Fibroblast of skin of right quadriceps (primary cell): ENCODE results near the gene RETN.

Experiments
- DNase-seq: peaks from one replicate; pipeline ENCODE4 v3.0.0-alpha.2; 2013

RETN gene

GRCh38 chr19:7685546-7686445 is 16.9 kb downstream of the RETN start:
- DNase-seq: no peak

- no peak for DNase-seq
These were observed 18.3 kb downstream of the RETN start for GRCh38 chr19:7687177-7687576.

- DNase-seq: no peak
These were observed 20.3 kb downstream of the RETN start for GRCh38 chr19:7689165-7689564.

- no peak for DNase-seq
These were observed 22.0 kb downstream of the RETN start for GRCh38 chr19:7690779-7691258.

GRCh38 chr19:7691497-7691896 is 22.6 kb downstream of the RETN start:
- no peak for DNase-seq

GRCh38 chr19:7692417-7693088 is 23.7 kb downstream of the RETN start:
- no peak for DNase-seq

- DNase-seq: no peak
These were observed 25.6 kb downstream of the RETN start for GRCh38 chr19:7694499-7694898.

- no peak for DNase-seq
These were observed 29.0 kb downstream of the RETN start for GRCh38 chr19:7697721-7698287.

- DNase-seq: no peak
These were observed 29.7 kb downstream of the RETN start for GRCh38 chr19:7698583-7698982.

GRCh38 chr19:7699003-7699402 is 30.2 kb downstream of the RETN start:
- DNase-seq: no peak

- DNase-seq: no peak
These were observed 30.9 kb downstream of the RETN start for GRCh38 chr19:7699417-7700401.

- no peak for DNase-seq
These were observed 32.3 kb downstream of the RETN start for GRCh38 chr19:7701049-7701653.

- DNase-seq: no peak
These were observed 33.0 kb downstream of the RETN start, which contains the start of gene FCER2 for GRCh38 chr19:7701654-7702457. FCER2 (minus strand) TSS chr19:7702131; CDS start chr19:7699760, 2,371 bp downstream.

- DNase-seq: no peak
These were observed 34.5 kb downstream of the RETN start for GRCh38 chr19:7703332-7703731.

- no peak for DNase-seq
These were observed 35.6 kb downstream of the RETN start for GRCh38 chr19:7704280-7705060.

- no peak for DNase-seq
These were observed 36.7 kb downstream of the RETN start for GRCh38 chr19:7705387-7706187.

- DNase-seq: no peak
These were observed 37.5 kb downstream of the RETN start for GRCh38 chr19:7706188-7706954.

GRCh38 chr19:7706955-7707456 is 38.2 kb downstream of the RETN start:
- no peak for DNase-seq
